Astrocyte of the cerebellum (primary cell): ENCODE measurements around the gene PON3.

Source experiments
- DNase-seq: peaks from one replicate; pipeline ENCODE4 v3.0.0-alpha.2; 2011; ENCODE audit warnings: low read depth
- H3K4me3 ChIP-seq: 2 replicates; pipeline ENCODE4 v1.5.1; 2011; ENCODE audit warnings: mild to moderate bottlenecking, low read depth, low read length, moderate library complexity
- in situ Hi-C: cut with HindIII; loops from 2 replicates; pipeline ENCODE4 v1.10.0; 2017; ENCODE audit warnings: low sequenced_read_pairs
- TF ChIP-seq, protein P1 (sequence below): IDR thresholded peaks from 2 replicates; pipeline ENCODE4 v1.5.1; 2012; ENCODE audit warnings: low read length, low read depth, moderate library complexity, mild to moderate bottlenecking; ENCODE audit errors: missing control alignments

Gene PON3

DNA sequence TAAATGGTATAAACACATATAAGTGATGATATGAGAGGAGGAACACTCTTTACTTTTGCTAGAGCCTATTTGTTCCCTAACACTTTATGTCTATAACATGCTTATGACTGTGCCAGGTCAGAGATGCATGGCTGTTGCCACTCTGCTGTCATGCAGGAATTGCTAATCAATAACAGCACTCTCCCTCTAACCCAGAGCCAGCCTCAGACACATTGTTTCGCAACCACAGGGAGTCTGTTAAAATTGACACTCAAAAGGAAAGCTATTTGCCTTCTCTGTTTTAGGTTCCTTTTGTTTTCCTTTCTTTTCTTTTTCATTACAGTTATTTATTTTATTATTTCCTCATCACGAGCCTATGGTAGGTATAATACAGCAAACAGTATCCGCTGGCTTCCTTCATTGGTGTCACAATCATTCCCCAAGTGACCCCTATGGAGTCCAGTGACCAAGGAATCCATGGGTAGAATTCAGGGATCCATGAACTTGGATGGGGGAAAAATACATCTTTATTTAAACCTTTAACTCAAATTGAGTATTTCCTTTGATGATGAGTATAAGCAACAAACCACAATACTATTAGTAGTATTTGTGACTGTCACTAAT, 31.8 kb upstream of the PON3 start:
- in situ Hi-C loops: no loop called here
- TF ChIP-seq, protein P1, sequence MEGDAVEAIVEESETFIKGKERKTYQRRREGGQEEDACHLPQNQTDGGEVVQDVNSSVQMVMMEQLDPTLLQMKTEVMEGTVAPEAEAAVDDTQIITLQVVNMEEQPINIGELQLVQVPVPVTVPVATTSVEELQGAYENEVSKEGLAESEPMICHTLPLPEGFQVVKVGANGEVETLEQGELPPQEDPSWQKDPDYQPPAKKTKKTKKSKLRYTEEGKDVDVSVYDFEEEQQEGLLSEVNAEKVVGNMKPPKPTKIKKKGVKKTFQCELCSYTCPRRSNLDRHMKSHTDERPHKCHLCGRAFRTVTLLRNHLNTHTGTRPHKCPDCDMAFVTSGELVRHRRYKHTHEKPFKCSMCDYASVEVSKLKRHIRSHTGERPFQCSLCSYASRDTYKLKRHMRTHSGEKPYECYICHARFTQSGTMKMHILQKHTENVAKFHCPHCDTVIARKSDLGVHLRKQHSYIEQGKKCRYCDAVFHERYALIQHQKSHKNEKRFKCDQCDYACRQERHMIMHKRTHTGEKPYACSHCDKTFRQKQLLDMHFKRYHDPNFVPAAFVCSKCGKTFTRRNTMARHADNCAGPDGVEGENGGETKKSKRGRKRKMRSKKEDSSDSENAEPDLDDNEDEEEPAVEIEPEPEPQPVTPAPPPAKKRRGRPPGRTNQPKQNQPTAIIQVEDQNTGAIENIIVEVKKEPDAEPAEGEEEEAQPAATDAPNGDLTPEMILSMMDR: no peak
- DNase-seq: no peak
- no peak overlapping the region for H3K4me3 ChIP-seq

DNA sequence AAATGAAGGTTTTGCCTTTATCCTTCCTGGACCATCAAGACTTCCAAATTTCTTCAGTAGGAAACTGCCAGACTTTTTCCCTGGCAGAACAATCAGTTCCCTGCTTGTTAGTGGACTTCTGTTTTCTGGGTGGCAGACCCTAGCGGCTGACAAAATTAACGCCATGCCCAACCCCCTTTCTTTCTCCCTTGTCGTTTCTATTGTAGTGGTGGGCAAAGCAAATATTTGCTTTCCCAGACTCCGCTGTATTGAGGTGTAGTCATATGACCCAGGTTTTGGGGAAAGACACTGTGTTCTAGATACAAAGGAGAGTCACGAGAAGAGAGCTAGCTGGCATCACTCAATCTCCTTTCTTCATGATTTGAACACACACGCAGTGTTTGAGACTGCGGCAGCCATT, 31.0 kb upstream of the PON3 start:
- H3K4me3 ChIP-seq: no peak overlapping the region
- in situ Hi-C loops: no loop called here
- DNase-seq: no peak
- TF ChIP-seq, protein P1: peak; percentile 6

GRCh38 chr7:95425694-95426093, 29.5 kb upstream of the PON3 start:
- TF ChIP-seq, protein P1: no peak
- in situ Hi-C loops: no loop called here
- H3K4me3 ChIP-seq: no peak overlapping the region
- no peak for DNase-seq

DNA sequence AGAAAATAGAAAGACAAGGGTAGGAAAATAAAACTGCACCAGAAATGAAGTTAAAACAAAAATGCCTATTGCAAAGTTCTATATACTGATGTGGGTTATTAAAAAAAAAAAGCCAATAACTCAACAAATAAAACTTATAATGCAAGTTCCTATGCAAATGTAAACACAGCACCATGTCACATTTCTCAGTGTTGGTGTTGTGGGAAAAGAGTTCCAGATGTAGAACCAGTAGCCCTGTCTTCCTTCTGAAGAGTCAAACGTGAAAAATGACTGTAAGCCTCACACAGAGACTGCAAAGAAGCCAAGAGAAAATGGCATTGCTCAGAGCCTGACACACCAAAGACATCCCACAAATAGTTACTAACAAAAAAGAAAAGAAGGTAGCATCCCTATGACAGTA, 28.5 kb upstream of the PON3 start:
- no peak overlapping the region for H3K4me3 ChIP-seq
- TF ChIP-seq, protein P1: no peak
- in situ Hi-C loops: no loop called here
- DNase-seq: no peak

DNA sequence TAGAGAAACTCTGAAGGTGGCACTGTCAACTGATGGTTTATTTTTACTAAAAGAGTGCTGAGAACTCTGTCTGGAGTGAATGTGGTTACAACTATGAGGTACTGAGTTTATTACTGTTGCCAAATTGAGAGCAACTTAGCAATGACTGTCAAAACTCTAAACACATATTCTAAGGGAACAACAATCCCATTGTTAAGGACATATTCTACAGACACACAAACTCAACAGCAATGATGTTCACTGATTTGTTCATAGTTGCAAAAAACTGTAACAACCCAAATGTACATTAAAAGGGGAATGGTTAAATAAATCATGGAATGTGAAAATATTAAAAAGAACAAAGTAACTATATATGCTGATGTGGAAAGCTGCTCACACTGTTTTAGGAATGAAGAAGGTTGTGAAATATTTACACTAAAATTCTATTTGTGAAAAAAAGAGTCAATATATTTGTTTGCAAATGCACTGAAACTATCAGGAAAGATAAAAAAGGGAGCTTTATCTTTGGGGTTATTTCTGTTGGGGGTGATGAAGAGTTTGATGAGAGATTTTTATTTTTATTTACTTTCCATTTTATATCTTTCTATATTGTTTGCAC, 25.8 kb upstream of the PON3 start:
- in situ Hi-C loops: no loop called here
- TF ChIP-seq, protein P1: no peak
- no peak for DNase-seq
- no peak overlapping the region for H3K4me3 ChIP-seq

DNA sequence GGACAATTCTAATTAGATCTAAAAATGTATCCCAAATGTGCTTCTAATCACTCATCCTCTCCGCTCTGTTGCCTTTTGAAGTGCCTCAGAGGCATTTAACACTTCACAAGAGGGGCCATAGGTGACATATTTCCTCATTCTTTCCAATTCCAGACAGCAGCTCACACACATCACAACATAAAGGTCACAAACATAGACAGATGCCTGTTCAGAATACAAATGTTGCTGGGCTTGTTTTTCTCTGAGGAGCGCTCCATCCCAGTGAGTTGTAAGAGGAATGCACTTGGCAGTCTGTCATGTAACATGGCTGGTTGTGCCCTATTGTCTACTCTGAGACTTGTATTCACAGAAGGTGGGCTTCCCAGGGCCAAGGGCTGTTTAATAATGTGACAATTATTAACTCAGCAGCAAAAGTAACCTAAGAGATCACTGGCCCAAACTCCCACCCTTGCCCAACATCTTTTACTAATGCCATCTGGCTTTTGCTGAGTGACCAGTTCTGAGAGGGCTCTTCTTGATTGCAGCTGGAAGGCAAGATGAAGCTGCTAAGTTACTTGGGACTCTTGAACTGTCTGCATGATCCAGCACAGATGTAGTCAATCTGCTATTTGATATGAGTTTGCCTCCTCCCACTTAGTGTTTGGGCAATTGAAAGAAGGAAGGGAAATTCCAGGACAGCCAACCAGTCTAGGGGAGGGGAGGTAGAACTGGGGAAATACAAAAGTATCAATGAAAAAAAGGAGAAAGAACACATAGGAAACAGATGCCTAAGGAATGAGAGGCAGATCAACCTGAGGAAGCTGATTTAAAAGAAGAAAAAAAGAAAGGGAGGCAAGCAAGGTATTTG, 25.0 kb upstream of the PON3 start:
- DNase-seq: no peak
- TF ChIP-seq, protein P1: no peak
- H3K4me3 ChIP-seq: no peak overlapping the region
- in situ Hi-C loops: no loop called here
